CD8-positive, alpha-beta memory T cell (primary cell): Measurements from ENCODE around the gene PEX14. TPM values are rescaled to one million over a fixed set of nuclear protein-coding genes. Genes with fewer than 3 reads are reported as not detected.

Experiments used
- CTCF ChIA-PET: fragments of 350-600 bp; sonication (Branson Sonifier 250); formaldehyde crosslinking; loops from one replicate; lab custom pipeline; 2021; ENCODE audit warnings: antibody characterized with exemption; lab: Charles Lee
- POLR2A ChIA-PET: fragments of 350-600 bp; sonication (Branson Sonifier 250); formaldehyde crosslinking; loops from one replicate; lab custom pipeline; 2021; ENCODE audit warnings: antibody characterized with exemption; lab: Charles Lee
- DNase-seq, 5 donors: peaks; one replicate each; pipeline versions ENCODE4 v3.0.0 to v3.0.0-alpha.2; 2020 to 2022; ENCODE audit warnings: mixed read lengths in 1 of 5
- H3K27ac ChIP-seq: one replicate; pipeline ENCODE4 v1.7.0; 2013; ENCODE audit warnings: low read depth, mild to moderate bottlenecking, low read length, moderate library complexity
- H3K27me3 ChIP-seq: 2 replicates; pipeline ENCODE4 v1.7.0; 2013; ENCODE audit warnings: low read length, mild to moderate bottlenecking; ENCODE audit not compliant: insufficient read depth, poor library complexity, severe bottlenecking
- H3K36me3 ChIP-seq: 2 replicates; pipeline ENCODE4 v1.7.0; 2013; ENCODE audit warnings: mild to moderate bottlenecking, low read length, moderate library complexity; ENCODE audit not compliant: insufficient read depth
- H3K4me1 ChIP-seq: 2 replicates; pipeline ENCODE4 v1.7.0; 2013; ENCODE audit warnings: mild to moderate bottlenecking, low read length, moderate library complexity; ENCODE audit not compliant: insufficient read depth
- H3K4me3 ChIP-seq: 2 replicates; pipeline ENCODE4 v1.7.0; 2013; ENCODE audit warnings: mild to moderate bottlenecking, low read length
- H3K9me3 ChIP-seq: 2 replicates; pipeline ENCODE4 v1.7.0; 2013; ENCODE audit warnings: mild to moderate bottlenecking, low read length
- H3K27ac Mint-ChIP-seq, 8 donors: one replicate each; pipeline ENCODE4 v1.8.0; 2020 to 2021; ENCODE audit warnings: mixed read lengths in 8 of 8, mild to moderate bottlenecking in 6 of 8, inconsistent platforms in 3 of 8, moderate library complexity in 3 of 8
- H3K27me3 Mint-ChIP-seq, 2 donors: one replicate each; pipeline ENCODE4 v1.8.0; 2020 to 2021; ENCODE audit warnings: mixed read lengths in 2 of 2, mild to moderate bottlenecking in 1 of 2, moderate library complexity in 1 of 2
- H3K36me3 Mint-ChIP-seq, 3 donors: one replicate each; pipeline ENCODE4 v1.8.0; 2020 to 2021; ENCODE audit warnings: mixed read lengths in 3 of 3, inconsistent platforms in 1 of 3, mild to moderate bottlenecking in 1 of 3
- H3K4me1 Mint-ChIP-seq, 3 donors: one replicate each; pipeline ENCODE4 v1.8.0; 2020 to 2021; ENCODE audit warnings: mixed read lengths in 3 of 3, inconsistent platforms in 1 of 3, mild to moderate bottlenecking in 1 of 3
- H3K4me3 Mint-ChIP-seq, 7 donors: one replicate each; pipeline ENCODE4 v1.8.0; 2020 to 2021; ENCODE audit warnings: mixed read lengths in 7 of 7, mild to moderate bottlenecking in 6 of 7, moderate library complexity in 4 of 7, inconsistent platforms in 2 of 7
- H3K9me3 Mint-ChIP-seq, 5 donors: one replicate each; pipeline ENCODE4 v1.8.0; 2020 to 2022; ENCODE audit warnings: mixed read lengths in 5 of 5, mild to moderate bottlenecking in 3 of 5, moderate library complexity in 2 of 5, inconsistent platforms in 1 of 5
- polyA plus RNA-seq: library from polyadenylated mRNA; unstranded; fragments of 300-500 nt; fragmentation: Illumina TruSeq; gene quantifications from one replicate; pipeline ENCODE4 v1.2.3, GENCODE V29; 2021
- total RNA-seq, 2 experiments: library from RNA; stranded (reverse); gene quantifications; one replicate each; pipeline ENCODE4 v1.2.3, GENCODE V29; 2021

PEX14 gene
- total and polyA plus RNA-seq, 3 experiments from 2014 or later: 5.1 to 22.2 (median 18.2) TPM

GRCh38 chr1:10540277-10541005, 65.7 kb downstream of the PEX14 start:
- ChIA-PET CTCF (no interaction called here), POLR2A (no interaction called here)
- Mint-ChIP-seq H3K4me3 (no peak overlapping the region), H3K4me1 (peaks cover 33 to 53% (median 43%) of the 10 kb centered on the region in 3 donors), H3K27me3 (no peaks in the 10 kb centered on the region), H3K27ac (peak overlapping the region in 2 of 8 donors; percentile 13 to 75), H3K9me3 (no peaks in the 10 kb centered on the region), H3K36me3 (peaks cover 0 to 64% (median 16%) of the 10 kb centered on the region in 3 donors)
- H3K27ac ChIP-seq: no peak overlapping the region
- DNase-seq: no peak
- H3K27me3 ChIP-seq: no peaks in the 10 kb centered on the region
- H3K9me3 ChIP-seq: no peaks in the 10 kb centered on the region
- H3K4me3 ChIP-seq: no peak overlapping the region
- H3K4me1 ChIP-seq: peaks cover 21% of the 10 kb centered on the region
- peaks cover 18% of the 10 kb centered on the region for H3K36me3 ChIP-seq

- H3K9me3 Mint-ChIP-seq: no peaks in the 10 kb centered on the region
- ChIA-PET CTCF (no interaction called here), POLR2A (no interaction called here)
- Histone ChIP-seq H3K9me3 (no peaks in the 10 kb centered on the region), H3K4me1 (peaks cover 21% of the 10 kb centered on the region), H3K36me3 (peaks cover 15% of the 10 kb centered on the region), H3K27me3 (no peaks in the 10 kb centered on the region), H3K27ac (no peak overlapping the region), H3K4me3 (no peak overlapping the region)
- no peak overlapping the region for H3K4me3 Mint-ChIP-seq
- no peaks in the 10 kb centered on the region for H3K27me3 Mint-ChIP-seq
- H3K27ac Mint-ChIP-seq: no peak overlapping the region
- peaks cover 33 to 53% (median 43%) of the 10 kb centered on the region in 3 donors for H3K4me1 Mint-ChIP-seq
- no peak for DNase-seq
- H3K36me3 Mint-ChIP-seq: peaks cover 0 to 58% (median 13%) of the 10 kb centered on the region in 3 donors
Observed at GRCh38 chr1:10541286-10541685, 66.5 kb downstream of the PEX14 start.

- POLR2A ChIA-PET: no interaction called here
- Histone ChIP-seq H3K9me3 (no peaks in the 10 kb centered on the region), H3K36me3 (peaks cover 7% of the 10 kb centered on the region), H3K27ac (no peak overlapping the region), H3K4me3 (no peak overlapping the region), H3K27me3 (no peaks in the 10 kb centered on the region), H3K4me1 (peaks cover 21% of the 10 kb centered on the region)
- Mint-ChIP-seq H3K9me3 (no peaks in the 10 kb centered on the region), H3K4me1 (peaks cover 29 to 55% (median 42%) of the 10 kb centered on the region in 3 donors), H3K27me3 (no peaks in the 10 kb centered on the region), H3K36me3 (peaks cover 0 to 41% (median 10%) of the 10 kb centered on the region in 3 donors), H3K4me3 (peak overlapping the region in 2 of 7 donors; percentile 6 to 21), H3K27ac (peak overlapping the region in 6 of 8 donors; percentile 2 to 78 (median 22))
- CTCF ChIA-PET: no interaction called here
- peak in 2 of 5 donors; percentile 45 to 49 for DNase-seq
Observed at GRCh38 chr1:10544239-10544638, 69.5 kb downstream of the PEX14 start.

GRCh38 chr1:10546896-10547295, 72.1 kb downstream of the PEX14 start:
- Histone ChIP-seq H3K27me3 (no peaks in the 10 kb centered on the region), H3K9me3 (no peaks in the 10 kb centered on the region), H3K36me3 (no peaks in the 10 kb centered on the region), H3K27ac (no peak overlapping the region), H3K4me1 (peaks cover 21% of the 10 kb centered on the region), H3K4me3 (no peak overlapping the region)
- Mint-ChIP-seq H3K27ac (no peak overlapping the region), H3K4me3 (peak overlapping the region in 1 of 7 donors; percentile 9), H3K27me3 (peaks cover 0 to 1% of the 10 kb centered on the region in 2 donors), H3K4me1 (peaks cover 26 to 56% (median 38%) of the 10 kb centered on the region in 3 donors), H3K36me3 (peaks cover 0 to 24% (median 12%) of the 10 kb centered on the region in 3 donors), H3K9me3 (no peaks in the 10 kb centered on the region)
- CTCF ChIA-PET: no interaction called here
- DNase-seq: no peak
- POLR2A ChIA-PET: no interaction called here

- Mint-ChIP-seq H3K4me1 (peaks cover 17 to 35% (median 22%) of the 10 kb centered on the region in 3 donors), H3K9me3 (no peaks in the 10 kb centered on the region), H3K36me3 (peaks cover 0 to 13% (median 8%) of the 10 kb centered on the region in 3 donors), H3K27ac (peak overlapping the region in 4 of 8 donors; percentile 7 to 61 (median 16)), H3K4me3 (no peak overlapping the region), H3K27me3 (peaks cover 0 to 1% of the 10 kb centered on the region in 2 donors)
- H3K36me3 ChIP-seq: no peaks in the 10 kb centered on the region
- H3K4me1 ChIP-seq: no peaks in the 10 kb centered on the region
- H3K4me3 ChIP-seq: no peak overlapping the region
- CTCF ChIA-PET: no interaction called here
- POLR2A ChIA-PET: no interaction called here
- H3K9me3 ChIP-seq: no peaks in the 10 kb centered on the region
- H3K27ac ChIP-seq: no peak overlapping the region
- DNase-seq: no peak
- no peaks in the 10 kb centered on the region for H3K27me3 ChIP-seq
Observed at GRCh38 chr1:10549904-10550664, 75.3 kb downstream of the PEX14 start.

GRCh38 chr1:10553118-10553517, 78.4 kb downstream of the PEX14 start:
- peaks cover 16 to 30% (median 28%) of the 10 kb centered on the region in 3 donors for H3K4me1 Mint-ChIP-seq
- H3K4me3 ChIP-seq: no peak overlapping the region
- CTCF ChIA-PET: no interaction called here
- H3K9me3 Mint-ChIP-seq: no peaks in the 10 kb centered on the region
- no peaks in the 10 kb centered on the region for H3K27me3 ChIP-seq
- H3K27ac ChIP-seq: no peak overlapping the region
- no peaks in the 10 kb centered on the region for H3K36me3 ChIP-seq
- H3K9me3 ChIP-seq: no peaks in the 10 kb centered on the region
- H3K27ac Mint-ChIP-seq: peak overlapping the region in 4 of 8 donors; percentile 21 to 81 (median 66)
- H3K36me3 Mint-ChIP-seq: peaks cover 0 to 9% (median 8%) of the 10 kb centered on the region in 3 donors
- peaks cover 0 to 1% of the 10 kb centered on the region in 2 donors for H3K27me3 Mint-ChIP-seq
- no peaks in the 10 kb centered on the region for H3K4me1 ChIP-seq
- no peak overlapping the region for H3K4me3 Mint-ChIP-seq
- no peak for DNase-seq
- POLR2A ChIA-PET: no interaction called here

GRCh38 chr1:10555635-10556429, 81.1 kb downstream of the PEX14 start:
- no peaks in the 10 kb centered on the region for H3K9me3 ChIP-seq
- no peaks in the 10 kb centered on the region for H3K4me1 ChIP-seq
- Mint-ChIP-seq H3K4me1 (peaks cover 13 to 18% (median 15%) of the 10 kb centered on the region in 3 donors), H3K27me3 (no peaks in the 10 kb centered on the region), H3K9me3 (no peaks in the 10 kb centered on the region), H3K4me3 (no peak overlapping the region), H3K36me3 (peaks cover 0 to 5% (median 3%) of the 10 kb centered on the region in 3 donors), H3K27ac (peak overlapping the region in 4 of 8 donors; percentile 30 to 96 (median 52))
- H3K27ac ChIP-seq: no peak overlapping the region
- H3K27me3 ChIP-seq: no peaks in the 10 kb centered on the region
- no peak for DNase-seq
- no peaks in the 10 kb centered on the region for H3K36me3 ChIP-seq
- H3K4me3 ChIP-seq: no peak overlapping the region
- ChIA-PET POLR2A (no interaction called here), CTCF (interaction anchor here (1.3 kb wide), 1 partner anchor 61 kb away, joined by 6 read pairs; no protein-coding TSS in a partner anchor)
